Mesendoderm (in vitro differentiated cells): ENCODE results near the gene TMTC2.

Source experiments
- DNase-seq: peaks from one replicate; pipeline ENCODE4 v3.0.0; 2013
- H2AK5ac ChIP-seq: 2 replicates; pipeline ENCODE4 v1.6.1; 2013; ENCODE audit warnings: low read length, inconsistent platforms
- H2BK120ac ChIP-seq: 2 replicates; pipeline ENCODE4 v1.6.1; 2013; ENCODE audit warnings: low read depth, mild to moderate bottlenecking, low read length, moderate library complexity, mixed read lengths
- H2BK15ac ChIP-seq: replicated peaks from 2 replicates; pipeline ENCODE4 v1.6.1; 2013; ENCODE audit warnings: low read depth, mild to moderate bottlenecking, moderate library complexity
- H2BK5ac ChIP-seq: 2 replicates; pipeline ENCODE4 v1.6.1; 2013; ENCODE audit warnings: low read length, inconsistent platforms
- H3K18ac ChIP-seq: 2 replicates; pipeline ENCODE4 v1.6.1; 2013; ENCODE audit warnings: mild to moderate bottlenecking, low read length, mixed read lengths
- H3K23ac ChIP-seq: one replicate; pipeline ENCODE4 v1.6.1; 2013; ENCODE audit warnings: low read length
- H3K27ac ChIP-seq: 2 replicates; pipeline ENCODE4 v1.5.1; 2013; ENCODE audit warnings: low read depth, mild to moderate bottlenecking, inconsistent platforms, low read length, moderate library complexity
- H3K27me3 ChIP-seq: 2 replicates; pipeline ENCODE4 v1.6.1; 2013; ENCODE audit warnings: low read length, control low read depth, mild to moderate bottlenecking, inconsistent platforms; ENCODE audit not compliant: insufficient read depth, poor library complexity
- H3K36me3 ChIP-seq: 2 replicates; pipeline ENCODE4 v1.6.1; 2013; ENCODE audit warnings: low read length, inconsistent platforms; ENCODE audit not compliant: control insufficient read depth, insufficient read depth
- H3K4ac ChIP-seq: one replicate; pipeline ENCODE4 v1.6.1; 2013; ENCODE audit warnings: low read depth, mild to moderate bottlenecking, low read length, moderate library complexity
- H3K4me1 ChIP-seq: 2 replicates; pipeline ENCODE4 v1.6.1; 2013; ENCODE audit warnings: low read depth, low read length, inconsistent platforms; ENCODE audit not compliant: control insufficient read depth
- H3K4me2 ChIP-seq: 2 replicates; pipeline ENCODE4 v1.6.1; 2013; ENCODE audit warnings: low read length
- H3K4me3 ChIP-seq: 2 replicates; pipeline ENCODE4 v1.5.1; 2013; ENCODE audit warnings: mild to moderate bottlenecking, low read length
- H3K56ac ChIP-seq: one replicate; pipeline ENCODE4 v1.6.1; 2013; ENCODE audit warnings: low read length
- H3K79me1 ChIP-seq: 2 replicates; pipeline ENCODE4 v1.6.1; 2013; ENCODE audit warnings: low read length, inconsistent platforms
- H3K79me2 ChIP-seq: 2 replicates; pipeline ENCODE4 v1.6.1; 2013; ENCODE audit warnings: mild to moderate bottlenecking, low read length; ENCODE audit not compliant: control insufficient read depth, insufficient read depth
- H3K9ac ChIP-seq: 2 replicates; pipeline ENCODE4 v1.6.1; 2013; ENCODE audit warnings: low read length, inconsistent platforms
- H4K5ac ChIP-seq: one replicate; pipeline ENCODE4 v1.6.1; 2013; ENCODE audit warnings: low read length
- H4K8ac ChIP-seq: one replicate; pipeline ENCODE4 v1.6.1; 2013; ENCODE audit warnings: low read depth, mild to moderate bottlenecking, control low read depth, low read length, moderate library complexity
- WGBS: extraction: QIAGEN DNeasy Blood & Tissue Kit; methylation state at CpG from one replicate; pipeline ENCODE4 v1.1.7; 2013; ENCODE audit warnings: low lambda C conversion rate, missing lambda C conversion rate; ENCODE audit not compliant: insufficient coverage; ENCODE audit errors: extremely low coverage; 5-methylcytosine and 5-hydroxymethylcytosine counted together

The TMTC2 gene

GRCh38 chr12:82648259-82648909 is 38.3 kb upstream of the TMTC2 start:
- Histone ChIP-seq H3K79me2 (no peaks in the 10 kb centered on the region), H3K9ac (no peak overlapping the region), H4K8ac (no peak overlapping the region), H3K4ac (no peak overlapping the region), H3K18ac (no peak overlapping the region), H3K4me2 (no peak overlapping the region), H3K56ac (no peak overlapping the region), H2AK5ac (no peak overlapping the region), H3K27ac (no peak overlapping the region), H3K79me1 (no peaks in the 10 kb centered on the region), H3K23ac (no peak overlapping the region), H3K4me3 (no peak overlapping the region), H2BK5ac (no peak overlapping the region), H4K5ac (no peak overlapping the region), H2BK120ac (no peak overlapping the region), H3K4me1 (no peaks in the 10 kb centered on the region), H3K27me3 (no peaks in the 10 kb centered on the region), H3K36me3 (no peaks in the 10 kb centered on the region), H2BK15ac (no peak overlapping the region)
- DNase-seq, result no peak
- no CpG with 5 or more reads among the region's 5 CpGs for WGBS

- no peak overlapping the region for H4K5ac ChIP-seq
- no peak overlapping the region for H3K27ac ChIP-seq
- no peak overlapping the region for H3K18ac ChIP-seq
- H4K8ac ChIP-seq, result no peak overlapping the region
- peak; percentile 64 for DNase-seq
- no CpG with 5 or more reads among the region's 3 CpGs for WGBS
- H3K4me2 ChIP-seq, result no peak overlapping the region
- no peak overlapping the region for H3K56ac ChIP-seq
- H3K4me1 ChIP-seq, result no peaks in the 10 kb centered on the region
- H3K79me1 ChIP-seq, result no peaks in the 10 kb centered on the region
- H2AK5ac ChIP-seq, result no peak overlapping the region
- no peaks in the 10 kb centered on the region for H3K27me3 ChIP-seq
- no peak overlapping the region for H2BK15ac ChIP-seq
- H3K9ac ChIP-seq, result no peak overlapping the region
- H2BK5ac ChIP-seq, result no peak overlapping the region
- no peak overlapping the region for H3K4me3 ChIP-seq
- no peaks in the 10 kb centered on the region for H3K79me2 ChIP-seq
- no peak overlapping the region for H3K23ac ChIP-seq
- H2BK120ac ChIP-seq, result no peak overlapping the region
- no peak overlapping the region for H3K4ac ChIP-seq
- H3K36me3 ChIP-seq, result no peaks in the 10 kb centered on the region
Measured at GRCh38 chr12:82650627-82651337, 35.9 kb upstream of the TMTC2 start.

DNA sequence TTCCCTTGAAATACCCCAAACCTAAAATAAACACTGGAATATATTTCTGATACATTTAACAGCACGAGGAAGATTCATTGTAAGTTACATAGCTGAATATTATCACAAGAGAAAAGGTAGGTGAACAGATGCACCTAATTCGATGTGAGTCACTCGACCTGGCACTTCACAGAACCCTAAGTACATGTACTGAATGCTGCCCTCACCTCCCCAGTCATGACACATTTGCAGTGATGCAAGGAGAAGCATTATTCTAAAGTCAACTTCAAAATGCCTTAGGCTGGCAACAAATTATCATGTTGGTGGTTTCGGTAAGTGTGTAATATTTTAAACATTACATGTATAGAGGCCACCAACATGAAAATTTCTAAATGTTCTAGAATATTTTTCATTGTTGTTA is 35.2 kb upstream of the TMTC2 start:
- H3K79me2 ChIP-seq, result no peaks in the 10 kb centered on the region
- no peak overlapping the region for H3K4ac ChIP-seq
- no peak overlapping the region for H3K56ac ChIP-seq

GRCh38 chr12:82652071-82652470 is 34.6 kb upstream of the TMTC2 start:
- H3K56ac ChIP-seq, result no peak overlapping the region
- DNase-seq, result no peak
- H3K4me3 ChIP-seq, result no peak overlapping the region
- no peaks in the 10 kb centered on the region for H3K36me3 ChIP-seq
- no CpG with 5 or more reads among the region's 1 CpG for WGBS
- H4K8ac ChIP-seq, result no peak overlapping the region
- no peaks in the 10 kb centered on the region for H3K4me1 ChIP-seq
- no peak overlapping the region for H4K5ac ChIP-seq
- H2BK120ac ChIP-seq, result no peak overlapping the region
- H3K27ac ChIP-seq, result no peak overlapping the region
- H3K79me1 ChIP-seq, result no peaks in the 10 kb centered on the region
- no peak overlapping the region for H3K4me2 ChIP-seq
- no peak overlapping the region for H2AK5ac ChIP-seq
- no peak overlapping the region for H2BK15ac ChIP-seq
- no peaks in the 10 kb centered on the region for H3K27me3 ChIP-seq
- H3K79me2 ChIP-seq, result no peaks in the 10 kb centered on the region
- H2BK5ac ChIP-seq, result no peak overlapping the region
- no peak overlapping the region for H3K18ac ChIP-seq
- H3K4ac ChIP-seq, result no peak overlapping the region
- no peak overlapping the region for H3K9ac ChIP-seq
- H3K23ac ChIP-seq, result no peak overlapping the region

More for the DNA sequence above, 35.2 kb upstream of the TMTC2 start:
- Histone ChIP-seq H4K5ac (no peak overlapping the region), H3K9ac (no peak overlapping the region), H2BK120ac (no peak overlapping the region), H3K23ac (no peak overlapping the region), H3K79me1 (no peaks in the 10 kb centered on the region), H2BK5ac (no peak overlapping the region), H3K36me3 (no peaks in the 10 kb centered on the region), H3K4me3 (no peak overlapping the region), H4K8ac (no peak overlapping the region), H3K4me1 (no peaks in the 10 kb centered on the region), H3K4me2 (no peak overlapping the region), H3K18ac (no peak overlapping the region), H2BK15ac (no peak overlapping the region), H2AK5ac (no peak overlapping the region), H3K27ac (no peak overlapping the region), H3K27me3 (no peaks in the 10 kb centered on the region)
- no peak for DNase-seq
- WGBS, result no CpG with 5 or more reads among the region's 4 CpGs

DNA sequence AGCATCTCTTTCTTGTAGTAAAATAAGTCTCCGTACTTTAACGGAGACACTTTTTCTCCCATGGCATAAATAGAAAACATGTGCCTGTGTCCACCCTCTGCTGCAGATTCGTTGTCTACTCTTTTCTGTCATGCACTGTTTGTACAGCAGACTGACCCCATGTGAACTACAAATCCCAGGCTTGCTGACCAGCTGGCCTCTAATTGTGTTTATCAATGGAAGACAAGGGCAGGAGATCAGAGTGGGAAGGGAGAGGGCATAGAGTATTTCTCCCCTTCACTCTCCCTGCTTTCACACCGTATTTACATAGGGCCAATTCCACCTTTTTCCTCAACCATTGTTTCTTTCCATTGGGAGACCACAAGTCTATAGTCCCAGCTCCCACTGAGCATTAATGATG is 31.0 kb upstream of the TMTC2 start:
- Histone ChIP-seq H3K4me1 (no peaks in the 10 kb centered on the region), H4K8ac (no peak overlapping the region), H2BK15ac (no peak overlapping the region), H3K27ac (no peak overlapping the region), H4K5ac (no peak overlapping the region), H3K4me3 (no peak overlapping the region), H3K4me2 (no peak overlapping the region), H2BK120ac (no peak overlapping the region), H3K79me1 (no peaks in the 10 kb centered on the region), H3K36me3 (no peaks in the 10 kb centered on the region), H3K4ac (no peak overlapping the region), H3K56ac (no peak overlapping the region), H3K23ac (no peak overlapping the region), H2AK5ac (no peak overlapping the region), H2BK5ac (no peak overlapping the region), H3K79me2 (no peaks in the 10 kb centered on the region), H3K18ac (no peak overlapping the region), H3K27me3 (no peaks in the 10 kb centered on the region), H3K9ac (no peak overlapping the region)
- no peak for DNase-seq
- WGBS, result no CpG with 5 or more reads among the region's 4 CpGs
